Lower leg skin (tissue), 3 donors: ENCODE data around the gene LELP1.

ENCODE experiments used
- CTCF ChIP-seq, 3 donors: fragments of 450-650 bp; IDR thresholded peaks; one replicate each; pipeline ENCODE4 v1.5.1; 2016; ENCODE audit warnings: antibody characterized with exemption in 3 of 3, mild to moderate bottlenecking in 3 of 3, moderate library complexity in 2 of 3
- POLR2A ChIP-seq, 2 donors: fragments of 450-650 bp; IDR thresholded peaks; one replicate each; pipeline ENCODE4 v1.6.1; 2016 to 2017; ENCODE audit warnings: antibody characterized with exemption in 2 of 2, mild to moderate bottlenecking in 1 of 2, moderate library complexity in 1 of 2

GRCh38 chr1:153174624-153175023, 28.6 kb upstream of the LELP1 start:
- TF ChIP-seq CTCF (IDR thresholded peaks at IDR 0.05), result no peak
- no peak for TF ChIP-seq POLR2A (IDR thresholded peaks at IDR 0.05)
